PC-9 (cell line): ENCODE measurements around the gene TAF6L. TPM values are rescaled to one million over a fixed set of nuclear protein-coding genes. Genes with fewer than 3 reads are reported as not detected.

Source experiments
- BruUV-seq: library from RNA; stranded (reverse); fragments of 400-500 nt; replicated peaks from 2 replicates; lab custom pipeline; 2021; lab: Mats Ljungman, UMichigan
- CTCF ChIA-PET: fragments of 300-600 bp; sonication (Branson Sonifier 250); formaldehyde crosslinking; loops from one replicate; lab custom pipeline; 2022; ENCODE audit warnings: antibody characterized with exemption; lab: Charles Lee
- POLR2A ChIA-PET: fragments of 300-600 bp; sonication (Branson Sonifier 250); formaldehyde crosslinking; loops from one replicate; lab custom pipeline; 2022; ENCODE audit warnings: antibody characterized with exemption; ENCODE audit not compliant: unreplicated experiment; lab: Charles Lee
- DNase-seq, 2 experiments: peaks; one replicate each; pipeline versions ENCODE4 v3.0.0 to v3.0.0-alpha.2; 2015 to 2022; ENCODE audit warnings: mixed read lengths in 1 of 2
- H2AFZ ChIP-seq: fragments of 200-600 bp; sonication (generic); 2 replicates; pipeline ENCODE4 v1.8.1; 2017; ENCODE audit warnings: antibody characterized with exemption
- H3F3A ChIP-seq: fragments of 200-600 bp; sonication (generic); 2 replicates; pipeline ENCODE4 v1.8.1; 2017; ENCODE audit warnings: antibody characterized with exemption, mild to moderate bottlenecking, low read depth; ENCODE audit not compliant: insufficient read depth
- H3K27ac ChIP-seq: fragments of 200-600 bp; sonication (generic); 2 replicates; pipeline ENCODE4 v1.6.1; 2016; ENCODE audit warnings: mixed run types
- H3K27me3 ChIP-seq: fragments of 200-600 bp; sonication (generic); 2 replicates; pipeline ENCODE4 v1.6.1; 2016; ENCODE audit warnings: low read depth, mixed run types; ENCODE audit not compliant: insufficient read depth
- H3K36me3 ChIP-seq: fragments of 200-600 bp; sonication (generic); 2 replicates; pipeline ENCODE4 v1.6.1; 2016; ENCODE audit warnings: low read depth, mixed run types
- H3K4me1 ChIP-seq: fragments of 200-600 bp; sonication (generic); replicated peaks from 2 replicates; pipeline ENCODE4 v1.6.1; 2016; ENCODE audit warnings: mixed run types; ENCODE audit not compliant: insufficient read depth
- H3K4me2 ChIP-seq: fragments of 200-600 bp; sonication (generic); 2 replicates; pipeline ENCODE4 v1.6.1; 2017; ENCODE audit warnings: mixed run types
- H3K4me3 ChIP-seq: fragments of 200-600 bp; sonication (generic); 2 replicates; pipeline ENCODE4 v1.6.1; 2016; ENCODE audit warnings: mixed run types
- H3K79me2 ChIP-seq: fragments of 200-600 bp; sonication (generic); 2 replicates; pipeline ENCODE4 v1.6.1; 2017; ENCODE audit warnings: low read depth, mixed run types
- H3K9me2 ChIP-seq: fragments of 200-600 bp; sonication (generic); 2 replicates; pipeline ENCODE4 v1.8.1; 2017; ENCODE audit warnings: mild to moderate bottlenecking; ENCODE audit not compliant: insufficient read depth
- H3K9me3 ChIP-seq: fragments of 200-600 bp; sonication (generic); 2 replicates; pipeline ENCODE4 v1.8.1; 2016; ENCODE audit warnings: low read depth; ENCODE audit not compliant: insufficient read depth
- H4K20me1 ChIP-seq: fragments of 200-600 bp; sonication (generic); 2 replicates; pipeline ENCODE4 v1.8.1; 2017; ENCODE audit not compliant: insufficient read depth
- EZH2 ChIP-seq: fragments of 200-600 bp; sonication (generic); IDR thresholded peaks from 2 replicates; pipeline ENCODE4 v1.8.0; 2017; ENCODE audit warnings: antibody characterized with exemption, low read depth
- intact Hi-C: fragments of 100-400 bp; cut with micrococcal nuclease; formaldehyde crosslinking; loops from one replicate; pipeline ENCODE4 v1.10.0; 2022; ENCODE audit not compliant: unreplicated experiment
- microRNA-seq: library from miRNA; unstranded; fragments of <30 nt; microRNA quantifications from one replicate; pipeline ENCODE4 v1.2.0, GENCODE V29; 2021; ENCODE audit warnings: borderline number of aligned reads, borderline replicate concordance
- total RNA-seq: library from RNA; stranded (reverse); gene quantifications from 2 replicates; pipeline ENCODE4 v1.2.3, GENCODE V29; 2021
- TF ChIP-seq, protein P1 (sequence below): fragments of 200-600 bp; sonication (generic); conservative IDR thresholded peaks from 2 replicates; pipeline ENCODE4 v1.6.1; 2017; ENCODE audit warnings: mixed run types, antibody characterized with exemption, mild to moderate bottlenecking, moderate library complexity

Gene TAF6L
- total RNA-seq, 1 experiment from 2014 or later = 31.2 TPM

DNA sequence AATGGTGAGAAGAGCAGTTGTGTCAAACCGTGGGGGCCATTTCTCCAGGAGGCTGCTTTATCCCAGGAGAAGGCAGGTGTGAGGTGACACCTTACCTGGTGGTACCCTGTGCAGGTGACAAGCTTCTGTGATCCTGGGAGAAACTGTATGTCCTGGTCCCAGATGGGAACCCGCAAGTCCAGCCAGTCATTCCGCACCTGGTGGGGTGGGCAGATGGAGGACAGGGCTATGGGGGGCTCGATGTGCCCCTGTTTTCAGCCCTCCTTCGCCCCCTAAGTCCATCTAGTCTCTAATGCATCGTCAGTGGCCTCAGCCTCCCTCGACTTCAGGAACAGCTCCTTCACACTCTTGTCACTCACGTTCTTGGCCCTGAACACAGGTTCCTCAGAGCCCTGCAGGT is 64.1 kb downstream of the TAF6L start:
- Histone ChIP-seq H3F3A (peaks cover 56% of the 10 kb centered on the region), H3K79me2 (peaks cover 56% of the 10 kb centered on the region), H3K36me3 (peaks cover 24% of the 10 kb centered on the region), H2AFZ (no peak overlapping the region), H4K20me1 (peaks cover 2% of the 10 kb centered on the region), H3K9me3 (no peaks in the 10 kb centered on the region), H3K4me3 (no peak overlapping the region), H3K4me1 (peaks cover 22% of the 10 kb centered on the region), H3K27me3 (no peaks in the 10 kb centered on the region), H3K4me2 (no peak overlapping the region), H3K27ac (no peak overlapping the region), H3K9me2 (no peaks in the 10 kb centered on the region)
- POLR2A ChIA-PET = no interaction called here
- intact Hi-C loops = no loop called here
- TF ChIP-seq, protein P1, sequence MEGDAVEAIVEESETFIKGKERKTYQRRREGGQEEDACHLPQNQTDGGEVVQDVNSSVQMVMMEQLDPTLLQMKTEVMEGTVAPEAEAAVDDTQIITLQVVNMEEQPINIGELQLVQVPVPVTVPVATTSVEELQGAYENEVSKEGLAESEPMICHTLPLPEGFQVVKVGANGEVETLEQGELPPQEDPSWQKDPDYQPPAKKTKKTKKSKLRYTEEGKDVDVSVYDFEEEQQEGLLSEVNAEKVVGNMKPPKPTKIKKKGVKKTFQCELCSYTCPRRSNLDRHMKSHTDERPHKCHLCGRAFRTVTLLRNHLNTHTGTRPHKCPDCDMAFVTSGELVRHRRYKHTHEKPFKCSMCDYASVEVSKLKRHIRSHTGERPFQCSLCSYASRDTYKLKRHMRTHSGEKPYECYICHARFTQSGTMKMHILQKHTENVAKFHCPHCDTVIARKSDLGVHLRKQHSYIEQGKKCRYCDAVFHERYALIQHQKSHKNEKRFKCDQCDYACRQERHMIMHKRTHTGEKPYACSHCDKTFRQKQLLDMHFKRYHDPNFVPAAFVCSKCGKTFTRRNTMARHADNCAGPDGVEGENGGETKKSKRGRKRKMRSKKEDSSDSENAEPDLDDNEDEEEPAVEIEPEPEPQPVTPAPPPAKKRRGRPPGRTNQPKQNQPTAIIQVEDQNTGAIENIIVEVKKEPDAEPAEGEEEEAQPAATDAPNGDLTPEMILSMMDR = no peak
- TF ChIP-seq EZH2 = no peak
- no TSS peak for BruUV-seq
- CTCF ChIA-PET = no interaction called here
- no peak for DNase-seq

Small RNA genes within 50 kb of the gene (microRNA-seq; reads per million reads assigned to microRNA genes)
- not detected for gene MIR6514
- not detected for gene MIR6748

Other genes with a start within 250 kb of the TAF6L start
- 632 and 734 TPM in 2 replicates for gene AHNAK, start 224.6 kb upstream of the TAF6L start, total RNA-seq
- 1,773 and 2,008 TPM in 2 replicates for gene EEF1G, start 197.5 kb upstream of the TAF6L start, total RNA-seq
- 39.3 and 40.5 TPM in 2 replicates for gene TUT1, start 179.9 kb upstream of the TAF6L start, total RNA-seq
- 96.6 and 120 TPM in 2 replicates for gene MTA2, start 169.5 kb upstream of the TAF6L start, total RNA-seq
- gene EML3, start 158.6 kb upstream of the TAF6L start, total RNA-seq = 83.2 and 84.2 TPM in 2 replicates
- 6.2 and 7.0 TPM in 2 replicates for gene ROM1, start 158.1 kb upstream of the TAF6L start, total RNA-seq
- 38.9 and 60.5 TPM in 2 replicates for gene B3GAT3, start 149.4 kb upstream of the TAF6L start, total RNA-seq
- 478 and 525 TPM in 2 replicates for gene GANAB, start 124.8 kb upstream of the TAF6L start, total RNA-seq
- 28.2 and 31.5 TPM in 2 replicates for gene INTS5, start 118.1 kb upstream of the TAF6L start, total RNA-seq
- 86.7 and 94.9 TPM in 2 replicates for gene C11orf98, start 106.2 kb upstream of the TAF6L start, total RNA-seq
- 19.2 and 51.9 TPM in 2 replicates for gene CSKMT, start 106.1 kb upstream of the TAF6L start, total RNA-seq
- gene UQCC3, start 99.7 kb upstream of the TAF6L start, total RNA-seq = 16.1 and 25.4 TPM in 2 replicates
- 13.2 and 16.1 TPM in 2 replicates for gene LBHD1, start 99.1 kb upstream of the TAF6L start, total RNA-seq
- gene UBXN1, start 92.3 kb upstream of the TAF6L start, total RNA-seq = 143 and 150 TPM in 2 replicates
- 1.0 and 1.3 TPM in 2 replicates for gene LRRN4CL, start 81.9 kb upstream of the TAF6L start, total RNA-seq
- gene BSCL2, start 64.0 kb upstream of the TAF6L start, total RNA-seq = 173 and 201 TPM in 2 replicates
- 0.57 TPM in 1 of 2 replicates, not detected in the other for gene GNG3, start 63.7 kb upstream of the TAF6L start, total RNA-seq
- gene HNRNPUL2, start 43.9 kb upstream of the TAF6L start, total RNA-seq = 55.2 and 76.9 TPM in 2 replicates
- gene TTC9C, start 42.9 kb upstream of the TAF6L start, total RNA-seq = 65.3 and 71.4 TPM in 2 replicates
- 16.5 and 17.2 TPM in 2 replicates for gene ZBTB3, start 17.2 kb upstream of the TAF6L start, total RNA-seq
- gene POLR2G, start 9.8 kb upstream of the TAF6L start, total RNA-seq = 131 and 155 TPM in 2 replicates
- gene TMEM179B, start 16.0 kb downstream of the TAF6L start, total RNA-seq = 45.5 and 48.3 TPM in 2 replicates
- gene TMEM223, start 20.6 kb downstream of the TAF6L start, total RNA-seq = 17.9 and 22.6 TPM in 2 replicates
- gene NXF1, start 34.0 kb downstream of the TAF6L start, total RNA-seq = 45.6 and 56.1 TPM in 2 replicates
- 61.9 and 65.8 TPM in 2 replicates for gene STX5, start 60.7 kb downstream of the TAF6L start, total RNA-seq
- gene TEX54, start 61.4 kb downstream of the TAF6L start, total RNA-seq = not detected in 2 replicates
- 72.4 and 74.1 TPM in 2 replicates for gene WDR74, start 68.2 kb downstream of the TAF6L start, total RNA-seq
- 513 and 619 TPM in 2 replicates for gene SLC3A2, start 109.5 kb downstream of the TAF6L start, total RNA-seq
- gene CHRM1, start 150.0 kb downstream of the TAF6L start, total RNA-seq = not detected in 2 replicates
- not detected in 2 replicates for gene SLC22A6, start 213.6 kb downstream of the TAF6L start, total RNA-seq
- gene SLC22A8, start 244.4 kb downstream of the TAF6L start, total RNA-seq = not detected in 2 replicates